HG03025 (cell line): ENCODE results near the gene ATIC.

ENCODE experiments used
- ATAC-seq: cut with Tn5 transposase; IDR thresholded peaks from one replicate; pipeline ENCODE4 v1.9.1; 2021; ENCODE audit warnings: mild to moderate bottlenecking, moderate library complexity; ENCODE audit not compliant: unreplicated experiment, low FRiP score

Gene ATIC

DNA sequence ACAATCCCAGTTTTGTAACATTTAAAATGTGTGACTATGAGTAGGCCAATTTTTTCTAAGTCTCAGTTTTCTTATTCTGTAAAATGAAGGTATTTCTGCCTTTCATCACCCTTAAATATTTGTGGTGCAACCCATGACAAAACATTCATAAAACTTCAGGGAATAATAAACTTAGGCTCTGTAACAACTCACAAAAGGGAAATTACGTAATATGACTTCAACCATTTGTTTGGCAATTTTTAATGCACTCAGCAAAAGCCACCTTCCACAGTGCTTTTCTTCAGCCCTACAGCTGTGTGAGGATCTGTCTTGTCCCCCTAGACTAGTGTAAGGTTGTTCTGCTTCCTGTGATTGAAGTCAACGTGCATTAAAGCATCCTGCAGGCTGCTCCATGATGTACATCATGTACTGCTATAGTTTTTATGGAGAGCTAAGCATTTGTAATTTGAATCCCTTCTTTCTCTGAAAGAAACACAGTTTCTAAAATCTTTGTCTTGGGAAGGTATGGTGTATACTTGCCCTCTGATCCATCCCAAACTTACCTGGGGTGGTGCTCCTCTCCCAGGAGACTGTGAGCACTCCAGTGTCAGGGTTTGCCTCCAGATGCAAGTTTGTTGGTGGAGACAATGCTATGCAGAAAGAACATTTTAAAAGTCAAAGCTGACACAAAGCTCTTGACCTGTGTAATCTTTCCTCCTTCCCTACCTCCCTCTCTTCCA is 84.9 kb downstream of the ATIC start:
- ATAC-seq, result no peak

DNA sequence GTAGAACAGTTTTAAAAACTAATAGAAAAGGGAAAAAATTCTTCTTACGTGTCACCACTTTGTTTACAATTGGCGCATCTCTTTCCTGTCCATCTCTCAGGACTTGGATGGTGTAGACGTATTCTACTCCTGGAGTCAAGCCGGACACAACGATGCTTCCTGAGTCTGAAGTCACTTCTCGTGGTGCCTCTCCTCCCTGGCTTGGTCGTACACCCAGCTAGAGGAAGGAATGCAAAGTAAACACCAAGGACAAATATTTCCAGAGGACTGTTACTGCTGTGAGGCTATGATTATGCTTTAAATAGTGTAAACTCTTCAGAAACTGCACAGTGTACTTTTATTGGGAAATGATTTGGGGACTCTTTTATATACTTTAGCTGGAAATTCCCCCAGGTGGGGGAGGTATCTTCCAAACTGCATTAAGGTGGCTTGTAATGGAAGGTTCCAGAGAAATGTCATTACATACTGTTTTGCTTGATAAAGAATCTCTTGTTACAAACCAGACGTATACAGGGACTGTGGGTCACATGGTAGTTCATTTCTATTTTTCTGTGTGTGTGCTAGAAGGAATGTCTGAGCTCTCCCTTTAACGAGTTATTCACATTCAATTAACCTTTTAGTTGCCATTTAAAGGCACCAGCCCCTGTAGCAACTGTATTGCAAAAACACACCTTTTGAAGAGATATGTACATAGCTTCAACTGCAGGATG is 85.9 kb downstream of the ATIC start:
- ATAC-seq, result no peak

DNA sequence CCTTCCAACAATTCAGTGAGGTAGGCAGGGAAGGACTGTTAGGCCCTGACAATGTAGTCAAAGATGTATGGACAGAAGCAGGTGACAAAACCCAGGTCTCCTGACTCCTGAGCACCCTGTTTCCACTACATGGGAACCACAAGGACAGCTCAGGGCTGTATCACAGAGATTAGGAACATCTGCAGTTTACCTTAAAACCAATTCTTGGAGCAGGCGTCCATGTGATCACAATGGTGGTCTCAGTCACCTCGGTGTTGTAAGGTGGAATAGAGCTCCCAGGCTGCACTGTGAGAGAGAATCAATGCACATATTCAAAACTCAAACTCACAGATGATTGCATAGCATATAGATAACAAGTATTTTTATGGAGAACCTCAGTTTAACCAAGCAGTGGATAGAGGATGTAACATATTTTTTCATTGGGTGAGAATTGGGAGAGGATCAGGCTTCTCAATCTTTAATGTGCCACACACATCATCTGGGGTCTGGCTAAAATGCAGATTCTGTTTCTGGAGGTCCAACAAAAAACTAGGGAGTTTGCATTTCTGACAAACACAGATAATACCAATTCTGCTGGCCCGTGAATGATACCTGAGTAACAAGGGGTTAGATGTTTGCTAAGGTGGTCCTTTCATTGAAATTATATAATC is 87.3 kb downstream of the ATIC start:
- ATAC-seq, result no peak
